Esophagus (tissue), 2 donors: Measurements from ENCODE around the gene RASA3. TPM values are rescaled to one million over a fixed set of nuclear protein-coding genes. Genes with fewer than 3 reads are reported as not detected.
"Not testable (repeated sequence)": the region's sequence is repeated elsewhere in the genome, so short reads cannot be mapped to it uniquely, and the experiment has no call there.

ENCODE experiments used
- H3K27ac ChIP-seq, 2 donors: one replicate each; pipeline ENCODE4 v1.5.1; 2013; ENCODE audit warnings: low read depth in 2 of 2, mild to moderate bottlenecking in 2 of 2, inconsistent platforms in 1 of 2, low read length in 1 of 2, moderate library complexity in 1 of 2
- H3K27me3 ChIP-seq, 2 donors: one replicate each; pipeline ENCODE4 v1.6.1; 2013; ENCODE audit warnings: low read length in 2 of 2, control low read depth in 1 of 2, mild to moderate bottlenecking in 1 of 2; ENCODE audit not compliant: insufficient read depth in 2 of 2, control insufficient read depth in 1 of 2
- H3K36me3 ChIP-seq, 2 donors: one replicate each; pipeline ENCODE4 v1.6.1; 2013; ENCODE audit warnings: low read length in 1 of 2; ENCODE audit not compliant: control insufficient read depth in 2 of 2, insufficient read depth in 2 of 2
- H3K4me1 ChIP-seq, 2 donors: one replicate each; pipeline ENCODE4 v1.6.1; 2013; ENCODE audit warnings: low read length in 1 of 2; ENCODE audit not compliant: control insufficient read depth in 2 of 2, insufficient read depth in 2 of 2
- H3K4me3 ChIP-seq, 2 donors: one replicate each; pipeline ENCODE4 v1.5.1; 2013; ENCODE audit warnings: low read length in 2 of 2, mild to moderate bottlenecking in 2 of 2, low read depth in 1 of 2, moderate library complexity in 1 of 2
- H3K9me3 ChIP-seq, 2 donors: one replicate each; pipeline ENCODE4 v1.6.1; 2013; ENCODE audit warnings: mild to moderate bottlenecking in 2 of 2, low read depth in 1 of 2, low read length in 1 of 2, moderate library complexity in 1 of 2; ENCODE audit not compliant: control insufficient read depth in 2 of 2, insufficient read depth in 1 of 2
- WGBS, 2 donors: extraction: QIAGEN DNeasy Blood & Tissue Kit; methylation state at CpG; one replicate each; pipeline ENCODE4 v1.1.7; 2013; 5-methylcytosine and 5-hydroxymethylcytosine counted together
- polyA plus RNA-seq, 2 donors: library from polyadenylated mRNA; stranded (reverse); fragments of 200-250 nt; gene quantifications; one replicate each; pipeline ENCODE4 v1.2.3, GENCODE V29; 2013
- donor health status: healthy with polysubstance abuse.
- donor health status: Bipolar disorder and iron deficiency.

The RASA3 gene
- polyA plus RNA-seq, 2 donors = 1.5 to 1.8 TPM

- no peaks in the 10 kb centered on the region for H3K9me3 ChIP-seq
- no peak overlapping the region for H3K4me3 ChIP-seq
- no peaks in the 10 kb centered on the region for H3K36me3 ChIP-seq
- H3K27ac ChIP-seq = no peak overlapping the region
- H3K27me3 ChIP-seq = no peaks in the 10 kb centered on the region
- 86 to 89% methylated on average over 12 of the region's 12 CpGs for WGBS, 2 donors
- H3K4me1 ChIP-seq = peaks cover 2 to 3% of the 10 kb centered on the region in 2 donors
Observed at GRCh38 chr13:114149774-114150740, 17.6 kb upstream of the RASA3 start.

- H3K36me3 ChIP-seq, H3K4me1 ChIP-seq, H3K27me3 ChIP-seq, H3K4me3 ChIP-seq, H3K9me3 ChIP-seq, H3K27ac ChIP-seq: not testable (repeated sequence)
- 88 to 91% methylated on average over 19 of the region's 19 CpGs for WGBS, 2 donors
Observed at GRCh38 chr13:114148886-114149285, 16.5 kb upstream of the RASA3 start.

- H3K27me3 ChIP-seq = no peaks in the 10 kb centered on the region
- H3K4me3 ChIP-seq = no peak overlapping the region
- H3K9me3 ChIP-seq = no peaks in the 10 kb centered on the region
- H3K27ac ChIP-seq = no peak overlapping the region
- H3K4me1 ChIP-seq = peaks cover 2 to 10% of the 10 kb centered on the region in 2 donors
- H3K36me3 ChIP-seq = no peaks in the 10 kb centered on the region
- WGBS, 2 donors = 65 to 68% methylated on average over 8 of the region's 8 CpGs
Observed at GRCh38 chr13:114148521-114148855, 16.1 kb upstream of the RASA3 start.

- 85 to 86% methylated on average over 21 to 22 of the region's 22 CpGs for WGBS, 2 donors
- Histone ChIP-seq H3K9me3 (no peaks in the 10 kb centered on the region), H3K36me3 (no peaks in the 10 kb centered on the region), H3K4me3 (no peak overlapping the region), H3K27ac (no peak overlapping the region), H3K4me1 (peaks cover 2 to 12% of the 10 kb centered on the region in 2 donors), H3K27me3 (no peaks in the 10 kb centered on the region)
Observed at GRCh38 chr13:114147803-114148520, 15.5 kb upstream of the RASA3 start.

GRCh38 chr13:114146629-114147028, 14.2 kb upstream of the RASA3 start:
- H3K4me1 ChIP-seq = peaks cover 0 to 22% of the 10 kb centered on the region in 2 donors
- H3K9me3 ChIP-seq = peaks cover 0 to 4% of the 10 kb centered on the region in 2 donors
- H3K4me3 ChIP-seq = no peak overlapping the region
- 83 to 87% methylated on average over 10 of the region's 10 CpGs for WGBS, 2 donors
- no peak overlapping the region for H3K27ac ChIP-seq
- no peaks in the 10 kb centered on the region for H3K27me3 ChIP-seq
- no peaks in the 10 kb centered on the region for H3K36me3 ChIP-seq

- peaks cover 0 to 6% of the 10 kb centered on the region in 2 donors for H3K9me3 ChIP-seq
- peaks cover 0 to 27% of the 10 kb centered on the region in 2 donors for H3K4me1 ChIP-seq
- no peaks in the 10 kb centered on the region for H3K27me3 ChIP-seq
- H3K4me3 ChIP-seq = no peak overlapping the region
- H3K36me3 ChIP-seq = no peaks in the 10 kb centered on the region
- WGBS, 2 donors = 92 to 94% methylated on average over 14 of the region's 14 CpGs
- no peak overlapping the region for H3K27ac ChIP-seq
Observed at GRCh38 chr13:114146173-114146572, 13.8 kb upstream of the RASA3 start.

- Histone ChIP-seq H3K4me3 (no peak overlapping the region), H3K27ac (no peak overlapping the region), H3K27me3 (no peaks in the 10 kb centered on the region), H3K9me3 (peaks cover 0 to 6% of the 10 kb centered on the region in 2 donors), H3K36me3 (no peaks in the 10 kb centered on the region), H3K4me1 (peaks cover 0 to 30% of the 10 kb centered on the region in 2 donors)
- WGBS, 2 donors = 95 to 96% methylated on average over 13 to 14 of the region's 14 CpGs
Observed at GRCh38 chr13:114145722-114146121, 13.3 kb upstream of the RASA3 start.

- H3K27ac ChIP-seq = no peak overlapping the region
- WGBS, 2 donors = 74 to 86% methylated on average over 3 of the region's 3 CpGs
- H3K4me3 ChIP-seq = no peak overlapping the region
Observed at GRCh38 chr13:114145256-114145655, 12.8 kb upstream of the RASA3 start.

GRCh38 chr13:114144606-114145244, 12.3 kb upstream of the RASA3 start:
- Histone ChIP-seq H3K4me3 (no peak overlapping the region), H3K27me3 (no peaks in the 10 kb centered on the region), H3K27ac (no peak overlapping the region), H3K4me1 (peaks cover 0 to 30% of the 10 kb centered on the region in 2 donors), H3K9me3 (peaks cover 0 to 6% of the 10 kb centered on the region in 2 donors), H3K36me3 (no peaks in the 10 kb centered on the region)
- 91 to 94% methylated on average over 17 of the region's 17 CpGs for WGBS, 2 donors

More at GRCh38 chr13:114145256-114145655, 12.8 kb upstream of the RASA3 start:
- Histone ChIP-seq H3K27me3 (no peaks in the 10 kb centered on the region), H3K9me3 (peaks cover 0 to 6% of the 10 kb centered on the region in 2 donors), H3K4me1 (peaks cover 0 to 30% of the 10 kb centered on the region in 2 donors), H3K36me3 (no peaks in the 10 kb centered on the region)
